GM10248 (cell line): ENCODE data around the gene TMUB1.

ENCODE experiments used
- CTCF ChIA-PET: fragments of 300-600 bp; sonication (Branson Sonifier 250); formaldehyde crosslinking; extraction: SDS; loops from one replicate; lab custom pipeline; 2021; ENCODE audit warnings: antibody characterized with exemption; lab: Yijun Ruan, JAX
- POLR2A ChIA-PET: fragments of 350-650 bp; sonication (Branson Sonifier 250); formaldehyde crosslinking; extraction: SDS; loops from one replicate; lab custom pipeline; 2020; ENCODE audit warnings: antibody characterized with exemption; lab: Yijun Ruan, JAX
- DNase-seq: peaks from one replicate; pipeline ENCODE4 v3.0.0; 2012; ENCODE audit errors: extremely low spot score
- TF ChIP-seq, protein P1 (sequence below): IDR thresholded peaks from 2 replicates; pipeline ENCODE4 v1.5.1; 2012; ENCODE audit warnings: mild to moderate bottlenecking, low read depth; ENCODE audit errors: extremely low read depth, missing control alignments, control extremely low read depth

Gene TMUB1

DNA sequence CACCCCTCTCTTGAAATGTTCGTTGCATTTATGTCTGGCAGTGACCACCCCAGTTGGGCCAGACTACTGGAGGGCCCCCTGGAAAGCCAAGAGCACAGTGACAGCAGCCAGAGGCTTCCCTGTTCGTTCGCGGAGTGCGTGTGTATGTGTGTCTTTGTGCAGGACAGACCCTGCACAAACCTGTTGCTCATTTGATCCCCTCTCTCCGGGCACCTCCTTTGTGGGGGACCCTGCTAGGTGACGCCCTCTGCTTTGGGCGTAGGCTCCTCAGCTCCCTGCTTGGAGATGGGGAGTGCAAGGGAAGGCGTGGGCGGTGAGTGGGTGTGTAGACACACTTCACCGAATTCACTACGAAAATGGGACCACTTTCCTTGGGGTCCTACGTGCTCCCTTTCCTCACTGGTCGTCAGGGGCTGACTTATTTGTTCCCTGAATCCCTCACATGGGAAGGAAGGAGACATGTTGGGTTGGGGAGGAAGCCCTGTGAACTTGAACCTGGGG is 41.7 kb upstream of the TMUB1 start:
- DNase-seq, result no peak
- ChIA-PET POLR2A (no interaction called here), CTCF (interaction anchor here (0.9 to 3.8 kb wide), 21 partner anchors 12 to 270 kb away, joined by 3 to 49 read pairs (median 6); partner anchors contain the start of gene GBX1)
- TF ChIP-seq, protein P1, sequence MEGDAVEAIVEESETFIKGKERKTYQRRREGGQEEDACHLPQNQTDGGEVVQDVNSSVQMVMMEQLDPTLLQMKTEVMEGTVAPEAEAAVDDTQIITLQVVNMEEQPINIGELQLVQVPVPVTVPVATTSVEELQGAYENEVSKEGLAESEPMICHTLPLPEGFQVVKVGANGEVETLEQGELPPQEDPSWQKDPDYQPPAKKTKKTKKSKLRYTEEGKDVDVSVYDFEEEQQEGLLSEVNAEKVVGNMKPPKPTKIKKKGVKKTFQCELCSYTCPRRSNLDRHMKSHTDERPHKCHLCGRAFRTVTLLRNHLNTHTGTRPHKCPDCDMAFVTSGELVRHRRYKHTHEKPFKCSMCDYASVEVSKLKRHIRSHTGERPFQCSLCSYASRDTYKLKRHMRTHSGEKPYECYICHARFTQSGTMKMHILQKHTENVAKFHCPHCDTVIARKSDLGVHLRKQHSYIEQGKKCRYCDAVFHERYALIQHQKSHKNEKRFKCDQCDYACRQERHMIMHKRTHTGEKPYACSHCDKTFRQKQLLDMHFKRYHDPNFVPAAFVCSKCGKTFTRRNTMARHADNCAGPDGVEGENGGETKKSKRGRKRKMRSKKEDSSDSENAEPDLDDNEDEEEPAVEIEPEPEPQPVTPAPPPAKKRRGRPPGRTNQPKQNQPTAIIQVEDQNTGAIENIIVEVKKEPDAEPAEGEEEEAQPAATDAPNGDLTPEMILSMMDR, result no peak

DNA sequence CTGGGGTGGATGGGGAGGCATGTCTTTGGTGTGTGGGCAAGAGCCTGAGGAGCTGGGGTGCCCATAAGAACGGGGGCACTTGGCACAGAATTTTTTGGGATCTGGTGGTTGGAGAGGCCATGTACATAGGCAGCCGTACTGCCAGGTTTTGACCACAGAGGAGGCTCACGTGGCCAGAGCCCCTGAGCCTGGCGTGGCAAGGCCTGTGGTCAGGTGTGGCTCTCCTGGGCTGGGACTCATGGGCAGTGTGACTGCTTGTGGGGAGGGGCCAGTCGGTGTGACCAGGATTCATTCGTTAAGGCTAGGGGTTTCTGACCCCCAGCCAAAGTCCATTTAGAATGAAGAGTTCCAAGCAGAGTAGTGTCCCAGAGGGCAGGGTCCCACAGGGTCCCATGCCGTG is 41.2 kb upstream of the TMUB1 start:
- no peak for DNase-seq
- CTCF ChIA-PET, result interaction anchor here (0.9 to 3.8 kb wide), 42 partner anchors 11 to 757 kb away, joined by 3 to 49 read pairs (median 4); partner anchors contain the start of genes ASB10 and GBX1
- POLR2A ChIA-PET, result no interaction called here
- TF ChIP-seq, protein P1, result no peak

DNA sequence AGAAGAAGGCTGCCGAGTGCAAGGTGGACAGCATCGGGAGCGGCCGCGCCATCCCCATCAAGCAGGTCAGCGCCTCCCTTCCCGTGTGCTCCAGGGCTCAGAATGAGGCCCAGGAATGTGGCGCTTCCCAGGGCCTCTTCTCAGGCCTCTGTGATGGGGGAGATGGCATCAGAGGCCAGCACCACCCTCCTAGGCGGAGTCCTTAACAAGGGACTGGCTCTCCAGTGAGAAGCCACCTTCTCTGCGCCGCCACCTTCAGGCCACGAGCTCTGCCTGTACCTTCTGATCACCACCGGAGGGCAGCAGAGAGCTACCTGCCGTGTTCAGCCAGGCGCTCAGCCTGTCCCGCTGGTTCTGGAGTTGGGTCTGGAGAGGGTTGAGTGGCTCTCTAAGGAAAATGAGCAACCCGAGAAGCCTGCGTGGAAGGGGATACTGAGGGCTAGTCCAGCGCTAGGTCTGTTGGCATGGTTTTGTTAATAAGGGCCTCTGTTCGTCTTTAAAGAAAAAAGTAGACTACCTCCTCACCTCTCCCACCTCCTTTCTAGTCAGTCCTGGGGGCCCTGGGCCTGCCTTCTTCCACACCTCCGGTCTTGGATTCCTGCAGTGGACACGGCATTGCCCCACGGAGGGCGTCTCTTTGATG is 40.6 kb upstream of the TMUB1 start:
- ChIA-PET POLR2A (no interaction called here), CTCF (interaction anchor here (0.6 to 3.8 kb wide), 50 partner anchors 11 to 758 kb away, joined by 3 to 49 read pairs (median 4); partner anchors contain the start of genes ASB10 and GBX1)
- peak; percentile 96 for DNase-seq
- TF ChIP-seq, protein P1, result peak; percentile 100

DNA sequence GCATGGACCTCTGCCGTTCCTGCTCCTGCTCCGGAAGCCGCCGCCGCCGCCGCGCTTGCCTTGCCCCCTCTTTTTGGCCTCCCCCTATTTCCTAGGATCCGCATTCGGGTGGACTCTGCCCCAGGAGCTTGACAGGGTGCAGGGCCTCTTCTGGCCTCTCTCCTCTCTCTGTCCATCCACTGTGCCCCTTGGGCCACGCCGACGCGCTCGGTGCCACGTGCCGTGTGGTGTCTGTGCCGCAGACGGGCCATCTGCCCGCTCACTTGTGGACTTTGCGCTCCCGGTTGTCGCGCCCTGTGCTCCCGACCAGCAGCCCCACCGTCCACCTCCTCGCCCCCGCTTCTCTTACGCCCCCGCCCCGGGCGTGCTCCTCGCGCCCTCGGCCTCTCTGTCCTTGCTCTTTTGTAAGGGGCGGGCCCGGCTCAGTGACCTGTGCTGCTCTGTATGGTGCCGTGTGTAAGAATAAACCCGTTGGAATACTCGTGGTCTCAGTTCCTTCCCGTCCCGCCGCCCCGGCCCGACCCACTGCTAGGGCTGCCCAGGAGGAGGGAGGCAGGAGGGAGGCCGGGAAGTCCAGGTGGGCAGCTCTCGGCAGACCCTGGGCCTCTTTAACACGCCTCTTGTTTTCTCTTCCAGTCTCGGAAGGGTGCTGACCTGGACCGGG is 40.0 kb upstream of the TMUB1 start:
- POLR2A ChIA-PET, result no interaction called here
- CTCF ChIA-PET, result interaction anchor here (0.6 to 3.8 kb wide), 45 partner anchors 10 to 759 kb away, joined by 3 to 49 read pairs (median 4); partner anchors contain the start of genes ASB10 and GBX1
- no peak for DNase-seq
- TF ChIP-seq, protein P1, result no peak

DNA sequence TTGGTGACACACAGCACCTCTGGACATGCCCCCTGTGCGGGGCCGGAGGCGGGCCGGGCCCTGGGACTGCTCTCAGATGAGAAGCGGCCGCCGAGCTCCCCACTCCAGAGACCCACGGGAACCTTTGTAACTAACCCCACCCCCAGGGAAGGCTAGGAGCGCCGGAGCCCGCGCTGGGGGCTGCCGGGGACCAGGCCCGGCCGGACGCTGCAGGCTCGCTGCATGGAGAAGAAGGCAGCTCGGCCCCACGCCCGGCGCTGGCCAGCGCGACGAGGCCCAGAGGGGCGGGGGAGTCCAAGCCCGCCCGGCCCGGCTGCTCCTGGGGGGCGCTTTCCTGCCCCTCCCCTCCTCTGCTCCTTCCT is 39.5 kb upstream of the TMUB1 start:
- DNase-seq, result no peak
- TF ChIP-seq, protein P1, result no peak
- ChIA-PET CTCF (interaction anchor here (1.3 to 3.8 kb wide), 4 partner anchors 10 to 181 kb away, joined by 3 to 49 read pairs (median 17); no protein-coding TSS in a partner anchor), POLR2A (no interaction called here)

DNA sequence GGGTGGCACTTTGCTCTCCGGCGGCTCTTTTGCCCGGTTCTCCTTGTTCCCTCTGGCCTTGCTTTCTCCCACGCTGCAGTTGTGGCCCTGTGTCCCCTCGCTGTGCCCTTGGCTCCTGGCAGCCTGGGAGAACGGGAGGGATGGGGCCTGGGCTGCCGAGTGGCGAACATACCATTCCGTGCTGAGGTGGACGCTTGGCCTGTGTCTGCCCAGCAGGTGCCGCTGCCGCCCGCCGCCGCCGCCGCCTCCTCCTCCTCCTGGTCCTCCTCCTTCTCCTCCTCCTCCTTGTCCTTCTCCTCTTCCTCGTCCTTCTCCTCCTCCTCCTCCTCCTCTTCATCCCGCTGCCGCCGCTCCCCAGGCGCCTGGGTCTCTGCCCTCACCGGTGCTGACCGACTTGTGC is 39.0 kb upstream of the TMUB1 start:
- POLR2A ChIA-PET, result no interaction called here
- TF ChIP-seq, protein P1, result no peak
- CTCF ChIA-PET, result interaction anchor here (2.6 to 3.8 kb wide), 2 partner anchors 9 to 18 kb away, joined by 14 to 49 read pairs; no protein-coding TSS in a partner anchor
- no peak for DNase-seq
